NCI-H446 treated with DMSO at 0.1 percent for 48 hours (cell line): ENCODE results near the gene EIF3D.
A peak's percentile ranks its signal among the peaks of the same experiment; 100 is the strongest.
"Not testable (repeated sequence)": the region's sequence is repeated elsewhere in the genome, so short reads cannot be mapped to it uniquely, and the experiment has no call there.

Experiments
- DNase-seq: peaks from one replicate; lab custom pipeline; 2025; lab: John Stamatoyannopoulos, UW

EIF3D gene

GRCh38 chr22:36548606-36549005, 19.6 kb upstream of the EIF3D start:
- no peak for DNase-seq

GRCh38 chr22:36546932-36547331, 18.0 kb upstream of the EIF3D start:
- DNase-seq: no peak

GRCh38 chr22:36546092-36546804, 17.3 kb upstream of the EIF3D start:
- DNase-seq: peak; percentile 11

GRCh38 chr22:36544107-36544620, 15.2 kb upstream of the EIF3D start:
- DNase-seq: no peak

- DNase-seq: no peak
These were observed 13.0 kb upstream of the EIF3D start for GRCh38 chr22:36541831-36542411.

- DNase-seq: no peak
These were observed 12.1 kb upstream of the EIF3D start for GRCh38 chr22:36540867-36541642.

GRCh38 chr22:36538529-36538928, 9.6 kb upstream of the EIF3D start:
- no peak for DNase-seq

GRCh38 chr22:36536717-36537116, 7.8 kb upstream of the EIF3D start:
- no peak for DNase-seq

GRCh38 chr22:36533320-36533719, 4.4 kb upstream of the EIF3D start:
- DNase-seq: not testable (repeated sequence)

- no peak for DNase-seq
These were observed 3.5 kb upstream of the EIF3D start for GRCh38 chr22:36532466-36532865.

- DNase-seq: no peak
These were observed 625 bp downstream of the EIF3D start for GRCh38 chr22:36528341-36528740.

GRCh38 chr22:36522662-36523061, 6.3 kb downstream of the EIF3D start:
- DNase-seq: no peak

- DNase-seq: no peak
These were observed 8.5 kb downstream of the EIF3D start for GRCh38 chr22:36520423-36520822.

- not testable (repeated sequence) for DNase-seq
These were observed 9.1 kb downstream of the EIF3D start for GRCh38 chr22:36519906-36520305.

GRCh38 chr22:36514766-36515165, 14.2 kb downstream of the EIF3D start:
- no peak for DNase-seq

- no peak for DNase-seq
These were observed 16.0 kb downstream of the EIF3D start for GRCh38 chr22:36512991-36513390.

GRCh38 chr22:36512333-36512732, 16.6 kb downstream of the EIF3D start:
- no peak for DNase-seq

- no peak for DNase-seq
These were observed 17.7 kb downstream of the EIF3D start for GRCh38 chr22:36510966-36511881.

- no peak for DNase-seq
These were observed 18.6 kb downstream of the EIF3D start for GRCh38 chr22:36510384-36510783.

GRCh38 chr22:36507518-36508010, 21.4 kb downstream of the EIF3D start:
- no peak for DNase-seq

GRCh38 chr22:36506637-36507517, 22.1 kb downstream of the EIF3D start, which contains the start of gene FOXRED2:
Gene FOXRED2, minus strand, starts transcription at chr22:36507040. Its CDS starts 618 bp downstream, at chr22:36506422.
- DNase-seq: peak; percentile 60
